GM10248 (cell line): Measurements from ENCODE around the gene SLC22A14.

Source experiments
- CTCF ChIA-PET: fragments of 300-600 bp; sonication (Branson Sonifier 250); formaldehyde crosslinking; extraction: SDS; loops from one replicate; lab custom pipeline; 2021; ENCODE audit warnings: antibody characterized with exemption; lab: Yijun Ruan, JAX
- POLR2A ChIA-PET: fragments of 350-650 bp; sonication (Branson Sonifier 250); formaldehyde crosslinking; extraction: SDS; loops from one replicate; lab custom pipeline; 2020; ENCODE audit warnings: antibody characterized with exemption; lab: Yijun Ruan, JAX
- DNase-seq: peaks from one replicate; pipeline ENCODE4 v3.0.0; 2012; ENCODE audit errors: extremely low spot score
- CTCF ChIP-seq: IDR thresholded peaks from 2 replicates; pipeline ENCODE4 v1.5.1; 2012; ENCODE audit warnings: mild to moderate bottlenecking, low read depth; ENCODE audit errors: extremely low read depth, missing control alignments, control extremely low read depth

SLC22A14 gene

DNA sequence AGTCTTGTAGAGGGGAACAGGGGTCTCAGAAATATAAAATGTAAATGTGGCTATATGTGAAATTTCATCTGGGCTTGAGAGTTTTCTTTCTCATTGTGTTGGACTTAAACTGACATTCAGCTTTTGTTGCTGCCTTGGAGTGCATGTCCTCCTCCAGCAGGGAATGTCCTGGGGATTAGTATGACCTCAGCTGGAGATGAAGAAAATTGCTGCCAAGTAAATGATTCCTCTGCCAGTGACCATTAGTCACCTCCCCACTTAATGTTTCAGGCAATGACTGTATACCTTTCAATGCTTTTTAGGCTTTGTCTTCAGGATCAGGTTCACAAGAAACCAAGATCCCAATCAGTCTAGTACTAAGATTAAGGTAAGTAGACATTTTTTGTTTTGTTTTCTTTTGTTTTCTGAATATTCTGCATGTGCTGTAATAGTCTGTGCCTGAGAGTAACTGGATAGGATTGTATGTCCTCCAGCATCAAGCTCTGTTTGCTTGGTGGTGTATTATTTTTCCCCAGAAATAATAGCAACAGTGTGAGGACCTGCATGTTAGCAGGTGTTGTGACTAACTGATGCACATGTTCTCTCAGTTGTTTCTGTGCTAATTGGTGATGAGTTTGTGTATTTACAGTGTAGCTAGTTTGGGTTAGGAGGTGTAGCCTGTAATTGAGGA is 34.6 kb upstream of the SLC22A14 start:
- CTCF ChIA-PET = interaction anchor here (1.6 to 2.2 kb wide), 2 partner anchors 10 to 15 kb away, joined by 5 to 8 read pairs; no protein-coding TSS in a partner anchor

DNA sequence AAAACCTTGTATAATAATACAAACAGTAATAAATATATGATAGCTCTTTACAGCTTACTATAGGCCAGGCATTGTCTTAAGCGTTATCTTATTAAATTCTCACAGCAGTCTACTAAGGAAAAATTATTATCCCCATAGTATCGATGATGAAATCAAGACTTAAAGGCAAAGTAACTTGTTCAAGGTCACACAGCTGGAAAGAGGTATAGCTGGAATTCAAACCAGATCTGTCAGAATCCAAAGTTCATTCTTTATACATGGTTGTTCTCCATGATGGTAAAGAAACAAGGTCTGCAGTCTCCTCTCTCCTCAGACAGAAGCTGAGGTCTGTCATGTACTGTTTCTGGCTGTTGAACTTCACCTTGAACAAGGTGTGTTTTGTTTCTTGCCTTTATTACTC is 31.9 kb upstream of the SLC22A14 start:
- no peak for DNase-seq
- TF ChIP-seq CTCF = no peak
- POLR2A ChIA-PET = no interaction called here
- CTCF ChIA-PET = interaction anchor here (0.7 to 1.2 kb wide), 2 partner anchors 10 to 275 kb away, joined by 3 to 4 read pairs; no protein-coding TSS in a partner anchor

More for the DNA sequence above, 34.6 kb upstream of the SLC22A14 start:
- TF ChIP-seq CTCF = no peak
- DNase-seq = no peak
- POLR2A ChIA-PET = no interaction called here

GRCh38 chr3:38251197-38251596 is 30.9 kb upstream of the SLC22A14 start:
- ChIA-PET CTCF (no interaction called here), POLR2A (no interaction called here)

DNA sequence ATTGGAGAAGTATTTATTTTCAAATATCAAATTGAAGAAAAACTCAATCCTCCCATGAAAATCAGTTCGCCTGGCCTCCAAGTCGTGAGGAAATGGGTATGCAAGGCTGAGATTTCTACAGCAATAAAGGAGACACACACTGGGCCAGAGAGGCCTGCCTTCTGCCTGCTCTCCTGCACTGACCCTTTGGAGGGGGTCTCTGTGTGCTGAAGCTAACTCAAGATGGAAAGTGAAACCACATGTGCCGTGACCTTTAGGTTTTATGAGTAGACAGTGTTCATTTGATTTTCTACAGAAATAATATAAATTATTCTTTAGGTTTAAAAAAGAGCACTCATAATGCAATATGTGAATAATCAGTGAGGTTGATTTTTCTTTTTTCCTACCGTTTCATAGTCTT is 28.4 kb upstream of the SLC22A14 start:
- ChIA-PET POLR2A (interaction anchor here (0.5 kb wide), 1 partner anchor 9 kb away, joined by 6 read pairs; no protein-coding TSS in a partner anchor), CTCF (no interaction called here)
- no peak for TF ChIP-seq CTCF
- no peak for DNase-seq

More at GRCh38 chr3:38251197-38251596, 30.9 kb upstream of the SLC22A14 start:
- no peak for DNase-seq
- TF ChIP-seq CTCF = no peak

GRCh38 chr3:38254872-38255271 is 27.2 kb upstream of the SLC22A14 start:
- DNase-seq = no peak
- ChIA-PET CTCF (no interaction called here), POLR2A (no interaction called here)
- no peak for TF ChIP-seq CTCF

DNA sequence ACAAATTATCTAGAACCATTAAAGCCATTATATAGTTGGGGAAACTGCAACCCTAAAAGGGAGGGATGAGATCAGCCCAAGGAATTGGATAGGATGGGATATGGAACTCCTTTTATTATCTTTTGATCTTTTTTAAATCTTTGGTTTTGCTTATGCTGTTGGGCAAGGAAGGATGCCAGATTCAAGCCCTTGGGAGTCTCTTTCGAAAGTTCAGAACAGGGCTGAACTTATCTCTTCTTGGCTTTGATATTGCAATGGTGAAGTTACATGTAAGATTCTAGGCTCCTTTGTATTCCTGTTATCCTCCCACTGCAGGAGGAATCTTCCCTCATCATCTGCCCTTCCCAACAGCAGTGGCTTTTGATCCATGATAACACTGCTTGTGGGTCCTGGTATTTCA is 26.5 kb upstream of the SLC22A14 start:
- POLR2A ChIA-PET = interaction anchor here (0.7 kb wide), 1 partner anchor 119 kb away, joined by 4 read pairs; the partner anchor contains the start of gene ACAA1
- no peak for TF ChIP-seq CTCF
- CTCF ChIA-PET = interaction anchor here (1.4 to 1.9 kb wide), 2 partner anchors 16 to 89 kb away, joined by 4 read pairs; no protein-coding TSS in a partner anchor
- no peak for DNase-seq

DNA sequence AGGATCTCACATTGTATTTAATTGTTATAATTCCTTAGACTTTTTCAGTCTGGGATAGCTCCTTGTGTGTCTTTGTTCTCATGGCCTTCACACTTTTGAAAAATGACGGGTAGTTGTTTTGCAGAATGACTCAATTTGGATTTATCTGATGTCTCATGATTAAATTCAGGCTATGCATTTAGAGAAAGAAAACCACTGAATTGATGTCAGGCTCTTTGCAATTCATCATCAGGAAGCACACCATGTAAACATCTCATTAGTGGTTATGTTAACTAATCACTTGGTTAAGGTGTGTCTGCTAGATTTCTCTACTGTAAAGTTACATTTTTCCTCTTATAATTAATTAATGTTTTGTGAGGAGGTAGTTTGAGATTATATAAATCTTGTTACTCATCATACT is 24.5 kb upstream of the SLC22A14 start:
- ChIA-PET CTCF (no interaction called here), POLR2A (no interaction called here)

More for the DNA sequence above, 24.5 kb upstream of the SLC22A14 start:
- no peak for DNase-seq
- no peak for TF ChIP-seq CTCF
